Kidney epithelial cell (primary cell): ENCODE measurements around the gene MUCL3. TPM values are rescaled to one million over a fixed set of nuclear protein-coding genes. Genes with fewer than 3 reads are reported as not detected.

Experiments used
- DNase-seq: peaks from one replicate; pipeline ENCODE4 v3.0.0-alpha.2; 2010; ENCODE audit warnings: low read depth
- H3K27me3 ChIP-seq: 2 replicates; pipeline ENCODE4 v1.6.0; 2011; ENCODE audit warnings: low read length; ENCODE audit not compliant: control insufficient read depth, insufficient read depth
- H3K36me3 ChIP-seq: 2 replicates; pipeline ENCODE4 v1.5.1; 2011; ENCODE audit warnings: low read length; ENCODE audit not compliant: control insufficient read depth, insufficient read depth
- H3K4me3 ChIP-seq: 2 replicates; pipeline ENCODE4 v1.5.1; 2011; ENCODE audit warnings: low read depth, mild to moderate bottlenecking, control low read depth, low read length
- CTCF ChIP-seq: IDR thresholded peaks from 2 replicates; pipeline ENCODE4 v1.5.1; 2011; ENCODE audit warnings: mild to moderate bottlenecking, moderate library complexity, low read length, control low read depth, inconsistent platforms; ENCODE audit not compliant: insufficient read depth, poor library complexity, severe bottlenecking
- total RNA-seq: library from RNA; depleted of rRNA; stranded (reverse); fragments of >200 nt; gene quantifications from 2 replicates; pipeline ENCODE4 v1.2.3, GENCODE V29; 2015

The MUCL3 gene
- total RNA-seq, 1 donor from 2014 or later: not detected

DNA sequence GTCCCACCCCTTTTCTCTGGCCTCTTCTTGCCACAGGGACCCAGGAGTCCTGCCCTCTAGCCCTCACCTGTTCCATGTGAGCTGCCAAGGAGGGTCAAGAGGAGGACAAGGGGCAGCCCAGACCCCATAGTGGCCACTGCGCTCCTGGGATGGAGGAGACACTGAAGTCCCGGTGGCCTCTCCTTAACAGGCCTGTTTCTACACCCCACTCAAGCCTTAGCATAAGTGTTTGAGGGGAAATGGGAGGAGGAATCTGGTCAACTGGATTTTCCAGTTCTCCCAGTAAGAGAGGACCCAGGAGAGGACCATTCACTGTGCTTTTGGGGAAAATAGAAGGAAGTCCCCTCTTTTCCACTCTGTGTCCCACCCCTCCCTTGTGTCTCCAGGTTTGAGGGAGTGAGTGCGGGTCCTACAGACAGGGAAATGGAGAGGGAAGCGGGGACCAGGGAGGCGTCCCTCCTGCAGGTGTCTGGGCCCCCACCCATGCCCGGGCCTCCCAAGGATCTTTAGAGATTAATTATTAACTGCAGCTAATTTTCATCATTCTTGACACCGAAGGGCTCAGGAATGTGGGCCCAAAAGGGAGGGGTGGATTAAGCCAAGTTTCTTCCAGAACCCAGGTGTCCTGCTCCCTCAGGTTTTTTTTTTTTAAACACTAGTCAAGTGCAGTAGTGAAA lies 8.7 kb upstream of the MUCL3 start, which contains the start of gene SFTA2:
TSS of gene SFTA2 (minus strand) at position 202 of the 677 bp plus-strand sequence. CDS start at position 128, 74 bp downstream.
- DNase-seq: no peak
- Histone ChIP-seq H3K4me3 (no peak within 1 kb of the TSS), H3K36me3 (no peaks in the 10 kb centered on the region), H3K27me3 (no peaks in the 10 kb centered on the region)
- TF ChIP-seq CTCF: no peak

DNA sequence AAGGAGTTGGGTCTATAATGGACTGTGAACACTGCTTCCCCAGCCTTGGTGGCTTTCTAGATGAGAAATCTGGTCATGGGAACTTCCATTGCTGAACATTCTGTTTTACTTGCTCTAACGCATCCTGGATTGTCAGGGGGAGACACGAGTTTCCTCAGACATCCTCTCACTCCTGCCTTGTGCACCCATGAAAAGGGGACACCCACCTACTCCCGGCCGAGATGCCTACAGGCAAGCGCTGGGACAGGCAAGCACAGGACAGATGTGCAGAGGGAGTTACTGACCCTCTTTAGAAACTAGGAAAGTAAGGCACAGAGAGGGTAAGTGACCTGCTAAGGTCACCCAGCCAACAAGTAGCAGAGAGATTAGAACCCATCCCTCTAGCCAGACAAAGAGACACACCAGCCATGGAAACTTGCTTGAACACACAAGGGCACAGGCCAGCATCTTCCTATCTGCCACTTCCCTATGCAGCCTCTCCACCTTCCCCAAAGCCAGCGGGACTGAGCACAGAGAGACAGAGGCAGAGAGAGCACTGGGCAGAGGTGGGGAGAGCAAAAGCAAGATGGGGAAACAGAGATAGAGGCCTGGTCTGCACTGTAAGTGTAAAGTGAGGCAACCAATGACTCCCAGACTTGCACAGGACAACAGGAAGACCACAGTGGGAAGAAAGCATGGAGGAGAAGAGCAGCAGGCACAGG lies 8.0 kb upstream of the MUCL3 start:
- Histone ChIP-seq H3K4me3 (no peak overlapping the region), H3K27me3 (no peaks in the 10 kb centered on the region), H3K36me3 (no peaks in the 10 kb centered on the region)
- no peak for DNase-seq
- no peak for TF ChIP-seq CTCF

DNA sequence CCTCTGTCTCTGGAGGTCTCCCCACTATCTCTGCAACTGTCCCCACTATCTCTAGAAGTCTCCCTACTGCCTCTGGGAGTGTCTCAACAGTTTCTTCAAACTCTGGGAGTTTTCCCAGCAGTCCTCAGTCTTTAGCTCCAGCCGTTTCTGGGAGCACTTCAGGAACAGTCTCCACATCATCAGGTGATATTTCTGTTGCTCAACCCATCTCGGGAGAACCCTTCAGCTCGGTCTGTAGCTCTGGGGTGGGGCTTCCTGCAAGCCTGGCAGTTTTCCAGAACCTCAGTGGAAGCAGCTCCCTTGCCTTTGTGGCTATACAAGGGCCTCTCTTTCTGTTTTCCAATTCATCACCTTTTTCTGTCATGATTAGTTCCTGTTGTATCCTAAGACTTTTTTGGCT lies 5.8 kb upstream of the MUCL3 start:
- no peak for DNase-seq
- no peaks in the 10 kb centered on the region for H3K36me3 ChIP-seq
- no peak for TF ChIP-seq CTCF
- H3K27me3 ChIP-seq: no peaks in the 10 kb centered on the region
- no peak overlapping the region for H3K4me3 ChIP-seq

DNA sequence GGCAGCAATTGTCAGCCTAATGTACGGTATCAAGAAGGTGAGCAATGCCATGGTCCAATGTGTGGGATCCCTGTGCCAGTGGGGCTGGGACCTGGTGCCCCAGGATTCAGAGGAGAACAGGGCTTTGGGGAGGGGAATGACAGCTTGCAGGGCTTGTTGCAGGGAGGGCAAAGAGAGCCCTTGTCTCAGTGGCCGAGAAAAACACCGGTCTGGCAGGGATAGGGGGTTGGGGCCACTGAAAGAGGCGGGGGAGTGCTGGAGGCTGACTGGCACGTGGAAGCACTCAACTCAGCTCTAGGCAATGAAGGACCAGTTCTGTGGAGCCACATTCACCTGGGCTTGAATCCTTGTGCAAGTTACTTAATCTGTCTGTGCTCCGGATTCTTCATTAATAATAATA lies 3.5 kb upstream of the MUCL3 start:
- no peaks in the 10 kb centered on the region for H3K27me3 ChIP-seq
- no peaks in the 10 kb centered on the region for H3K36me3 ChIP-seq
- TF ChIP-seq CTCF: no peak
- H3K4me3 ChIP-seq: no peak overlapping the region
- no peak for DNase-seq

DNA sequence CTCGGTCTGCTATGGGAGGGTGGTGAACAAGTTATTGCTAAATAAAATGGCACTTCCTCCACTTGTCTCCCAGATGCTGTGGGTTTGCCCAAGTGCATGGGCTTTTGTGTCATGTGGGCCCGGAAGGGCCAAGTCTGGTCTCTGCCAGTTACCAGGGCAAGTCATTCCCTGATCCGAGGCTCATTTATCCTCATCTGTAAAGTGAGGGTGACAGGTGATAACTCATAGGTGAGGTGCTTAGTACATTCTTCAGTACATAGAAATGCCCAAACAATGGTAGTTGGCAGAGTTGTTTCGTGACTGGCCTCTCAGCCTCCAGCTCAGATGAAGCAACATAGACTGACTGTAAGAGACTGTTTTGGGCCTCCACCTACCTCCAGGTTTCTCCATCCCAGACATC lies 2.0 kb upstream of the MUCL3 start:
- DNase-seq: no peak

More for the DNA sequence above, 2.0 kb upstream of the MUCL3 start:
- no peak overlapping the region for H3K4me3 ChIP-seq
- TF ChIP-seq CTCF: no peak
- H3K27me3 ChIP-seq: no peaks in the 10 kb centered on the region
- H3K36me3 ChIP-seq: no peaks in the 10 kb centered on the region
